Activated B cell treated with CpG ODN at 0.5 μM for 24 hours (primary cell): ENCODE results near the gene HES6. TPM values are rescaled to one million over a fixed set of nuclear protein-coding genes. Genes with fewer than 3 reads are reported as not detected.
A peak's percentile ranks its signal among the peaks of the same experiment; 100 is the strongest.

ENCODE experiments used
- ATAC-seq: fragments of 200-7000 bp; cut with Tn5 transposase; one replicate; pipeline ENCODE4 v1.10.0; 2021; ENCODE audit warnings: low read depth, mild to moderate bottlenecking, moderate library complexity
- CTCF ChIA-PET: fragments of 350-600 bp; sonication (Branson Sonifier 250); formaldehyde crosslinking; loops from one replicate; lab custom pipeline; 2021; ENCODE audit warnings: antibody characterized with exemption; lab: Charles Lee
- POLR2A ChIA-PET: fragments of 350-600 bp; sonication (Branson Sonifier 250); formaldehyde crosslinking; loops from one replicate; lab custom pipeline; 2021; ENCODE audit warnings: antibody characterized with exemption; lab: Charles Lee
- DNase-seq: peaks from one replicate; pipeline ENCODE4 v3.0.0; 2022
- H3K27ac Mint-ChIP-seq: one replicate; pipeline ENCODE4 v1.8.0; 2020; ENCODE audit warnings: mixed read lengths
- H3K27me3 Mint-ChIP-seq: one replicate; pipeline ENCODE4 v1.8.0; 2021; ENCODE audit warnings: mixed read lengths
- H3K36me3 Mint-ChIP-seq: one replicate; pipeline ENCODE4 v1.8.0; 2021; ENCODE audit warnings: low read depth, mixed read lengths
- H3K4me1 Mint-ChIP-seq: one replicate; pipeline ENCODE4 v1.8.0; 2021; ENCODE audit warnings: mixed read lengths
- H3K4me3 Mint-ChIP-seq: one replicate; pipeline ENCODE4 v1.8.0; 2020; ENCODE audit warnings: mild to moderate bottlenecking, mixed read lengths
- H3K9me3 Mint-ChIP-seq: one replicate; pipeline ENCODE4 v1.8.0; 2020; ENCODE audit warnings: mixed read lengths
- intact Hi-C: fragments of 100-400 bp; cut with micrococcal nuclease; formaldehyde crosslinking; loops from one replicate; pipeline ENCODE4 v1.15.1; 2024
- total RNA-seq: library from RNA; stranded (reverse); gene quantifications from 2 replicates; pipeline ENCODE4 v1.2.3, GENCODE V29; 2022
- TF ChIP-seq, protein P1 (sequence below): fragments of 200-600 bp; IDR thresholded peaks from one replicate; pipeline ENCODE4 v1.8.0; 2022; ENCODE audit warnings: antibody characterized with exemption, mild to moderate bottlenecking

Gene HES6
- total RNA-seq, 1 donor from 2014 or later, result 5.0 TPM

DNA sequence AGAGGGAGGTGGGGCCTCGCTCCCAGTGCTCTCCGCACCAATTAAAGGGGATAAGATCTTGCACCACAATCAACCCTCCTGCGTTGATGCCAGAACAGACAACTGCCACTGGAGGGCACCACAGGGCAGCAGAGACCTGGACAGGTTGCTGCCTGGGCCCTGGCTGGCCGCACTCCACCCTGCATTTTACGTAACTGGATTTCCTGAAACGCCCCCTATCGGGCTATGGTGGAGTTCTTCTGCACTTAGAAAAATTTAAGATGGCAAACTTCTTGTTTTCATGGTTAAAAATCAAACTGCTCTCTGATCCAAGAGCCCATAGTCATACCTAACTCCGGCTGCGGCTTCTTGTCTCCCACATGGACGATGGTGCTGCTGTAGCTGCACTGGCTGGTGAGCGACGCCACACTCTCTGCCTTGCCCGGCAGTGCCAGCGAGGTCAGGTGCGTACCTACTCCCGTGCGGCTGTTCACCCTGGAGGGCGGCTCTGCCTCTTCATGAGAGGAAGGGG, 16.8 kb upstream of the HES6 start:
- Mint-ChIP-seq H3K36me3 (peaks cover 75% of the 10 kb centered on the region), H3K4me3 (no peak overlapping the region), H3K4me1 (no peaks in the 10 kb centered on the region), H3K27ac (no peak overlapping the region), H3K27me3 (no peaks in the 10 kb centered on the region), H3K9me3 (no peaks in the 10 kb centered on the region)
- POLR2A ChIA-PET, result no interaction called here
- CTCF ChIA-PET, result no interaction called here
- ATAC-seq (peak; percentile 97), DNase-seq (peak; percentile 46)
- TF ChIP-seq, protein P1, sequence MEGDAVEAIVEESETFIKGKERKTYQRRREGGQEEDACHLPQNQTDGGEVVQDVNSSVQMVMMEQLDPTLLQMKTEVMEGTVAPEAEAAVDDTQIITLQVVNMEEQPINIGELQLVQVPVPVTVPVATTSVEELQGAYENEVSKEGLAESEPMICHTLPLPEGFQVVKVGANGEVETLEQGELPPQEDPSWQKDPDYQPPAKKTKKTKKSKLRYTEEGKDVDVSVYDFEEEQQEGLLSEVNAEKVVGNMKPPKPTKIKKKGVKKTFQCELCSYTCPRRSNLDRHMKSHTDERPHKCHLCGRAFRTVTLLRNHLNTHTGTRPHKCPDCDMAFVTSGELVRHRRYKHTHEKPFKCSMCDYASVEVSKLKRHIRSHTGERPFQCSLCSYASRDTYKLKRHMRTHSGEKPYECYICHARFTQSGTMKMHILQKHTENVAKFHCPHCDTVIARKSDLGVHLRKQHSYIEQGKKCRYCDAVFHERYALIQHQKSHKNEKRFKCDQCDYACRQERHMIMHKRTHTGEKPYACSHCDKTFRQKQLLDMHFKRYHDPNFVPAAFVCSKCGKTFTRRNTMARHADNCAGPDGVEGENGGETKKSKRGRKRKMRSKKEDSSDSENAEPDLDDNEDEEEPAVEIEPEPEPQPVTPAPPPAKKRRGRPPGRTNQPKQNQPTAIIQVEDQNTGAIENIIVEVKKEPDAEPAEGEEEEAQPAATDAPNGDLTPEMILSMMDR, result no peak
- intact Hi-C loops, result loop anchor here (1.0 to 5.0 kb wide), 2 partner anchors 32 to 531 kb away; partner anchors contain the start of gene PER2

GRCh38 chr2:238256111-238256510, 16.3 kb upstream of the HES6 start:
- TF ChIP-seq, protein P1, result no peak
- Mint-ChIP-seq H3K27me3 (no peaks in the 10 kb centered on the region), H3K4me3 (no peak overlapping the region), H3K9me3 (no peaks in the 10 kb centered on the region), H3K36me3 (peaks cover 77% of the 10 kb centered on the region), H3K4me1 (no peaks in the 10 kb centered on the region), H3K27ac (no peak overlapping the region)
- ChIA-PET POLR2A (no interaction called here), CTCF (no interaction called here)
- ATAC-seq (no peak), DNase-seq (no peak)
- intact Hi-C loops, result loop anchor here (1.0 to 5.0 kb wide), 2 partner anchors 32 to 531 kb away; partner anchors contain the start of gene PER2

- CTCF ChIA-PET, result no interaction called here
- no peak for DNase-seq
Measured at GRCh38 chr2:238255636-238256035, 15.8 kb upstream of the HES6 start.

GRCh38 chr2:238255151-238255551, 15.3 kb upstream of the HES6 start:
- intact Hi-C loops, result loop anchor here (5.0 kb wide), 1 partner anchor 532 kb away; no protein-coding TSS in a partner anchor
- H3K36me3 Mint-ChIP-seq, result peaks cover 81% of the 10 kb centered on the region
- CTCF ChIA-PET, result interaction anchor here (2.3 kb wide), 1 partner anchor 8 kb away, joined by 13 read pairs; no protein-coding TSS in a partner anchor

More at GRCh38 chr2:238255636-238256035, 15.8 kb upstream of the HES6 start:
- H3K27ac Mint-ChIP-seq, result no peak overlapping the region
- H3K27me3 Mint-ChIP-seq, result no peaks in the 10 kb centered on the region
- H3K4me3 Mint-ChIP-seq, result no peak overlapping the region
- no peak for ATAC-seq
- H3K9me3 Mint-ChIP-seq, result no peaks in the 10 kb centered on the region
- POLR2A ChIA-PET, result no interaction called here
- H3K36me3 Mint-ChIP-seq, result peaks cover 82% of the 10 kb centered on the region
- intact Hi-C loops, result loop anchor here (1.0 to 5.0 kb wide), 2 partner anchors 33 to 532 kb away; partner anchors contain the start of gene PER2
- no peaks in the 10 kb centered on the region for H3K4me1 Mint-ChIP-seq
- TF ChIP-seq, protein P1, result no peak

DNA sequence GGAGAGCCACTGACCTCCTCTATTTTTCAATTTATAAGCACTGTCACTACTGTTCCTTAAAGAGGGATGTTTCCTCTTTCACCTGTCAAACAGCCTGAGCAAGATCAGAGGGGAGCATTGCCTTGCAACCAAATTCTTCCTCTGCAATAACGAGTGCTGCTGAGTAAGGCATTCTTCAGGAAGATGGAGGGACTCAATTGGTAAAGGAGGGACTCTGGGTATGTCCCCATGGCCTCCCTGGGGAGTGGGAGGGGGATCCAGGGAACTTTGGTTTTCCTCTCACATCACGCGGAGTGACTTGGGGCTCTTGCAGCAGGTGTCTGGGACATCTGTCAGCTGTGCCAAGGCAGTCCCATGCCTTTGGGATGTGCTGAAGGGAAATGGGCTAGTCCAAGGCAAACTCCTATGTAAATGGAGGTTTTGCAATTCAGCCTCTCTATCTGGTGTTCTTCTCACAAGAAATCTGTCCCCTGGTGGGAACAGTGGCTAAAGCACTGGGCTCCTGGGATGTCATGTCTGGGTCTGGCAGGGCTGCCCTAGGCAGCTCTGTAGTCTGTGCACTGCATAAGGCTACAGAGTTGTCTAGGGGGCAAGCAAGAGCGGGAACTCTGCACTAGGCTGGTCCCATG, 14.4 kb upstream of the HES6 start:
- TF ChIP-seq, protein P1, result no peak
- POLR2A ChIA-PET, result no interaction called here
- Mint-ChIP-seq H3K4me1 (no peaks in the 10 kb centered on the region), H3K36me3 (peaks cover 80% of the 10 kb centered on the region), H3K9me3 (no peaks in the 10 kb centered on the region), H3K27me3 (no peaks in the 10 kb centered on the region), H3K27ac (no peak overlapping the region), H3K4me3 (no peak overlapping the region)
- intact Hi-C loops, result no loop called here
- no peak for DNase-seq
- ATAC-seq, result no peak
- CTCF ChIA-PET, result interaction anchor here (2.3 kb wide), 1 partner anchor 9 kb away, joined by 13 read pairs; no protein-coding TSS in a partner anchor

More at GRCh38 chr2:238255151-238255551, 15.3 kb upstream of the HES6 start:
- ATAC-seq (no peak), DNase-seq (no peak)
- H3K4me1 Mint-ChIP-seq, result no peaks in the 10 kb centered on the region
- POLR2A ChIA-PET, result no interaction called here
- H3K27me3 Mint-ChIP-seq, result no peaks in the 10 kb centered on the region
- H3K9me3 Mint-ChIP-seq, result no peaks in the 10 kb centered on the region
- H3K27ac Mint-ChIP-seq, result no peak overlapping the region
- TF ChIP-seq, protein P1, result no peak
- H3K4me3 Mint-ChIP-seq, result no peak overlapping the region
